DOHH2 (cell line): Measurements from ENCODE around the gene CTDP1.
A peak's percentile ranks its signal among the peaks of the same experiment; 100 is the strongest.

Experiments used
- H3F3A ChIP-seq: fragments of 200-600 bp; sonication (generic), shearing (Covaris generic); 2 replicates; pipeline ENCODE4 v1.6.0; 2016; ENCODE audit warnings: antibody characterized with exemption, mild to moderate bottlenecking; ENCODE audit not compliant: control insufficient read depth, insufficient read depth
- H3K27ac ChIP-seq: fragments of 200-600 bp; sonication (generic); 2 replicates; pipeline ENCODE4 v1.5.1; 2014; ENCODE audit warnings: low read depth, mild to moderate bottlenecking, low read length, moderate library complexity
- H3K27me3 ChIP-seq: fragments of 200-600 bp; sonication (generic); 2 replicates; pipeline ENCODE4 v1.6.1; 2014; ENCODE audit warnings: mild to moderate bottlenecking, low read length, mixed read lengths; ENCODE audit not compliant: control insufficient read depth
- H3K36me3 ChIP-seq: fragments of 200-600 bp; sonication (generic); 2 replicates; pipeline ENCODE4 v1.6.1; 2014; ENCODE audit warnings: mild to moderate bottlenecking, low read length, moderate library complexity, mixed read lengths; ENCODE audit not compliant: control insufficient read depth
- H3K4me1 ChIP-seq: fragments of 200-600 bp; sonication (generic); 2 replicates; pipeline ENCODE4 v1.6.1; 2014; ENCODE audit warnings: mild to moderate bottlenecking, low read length, mixed read lengths; ENCODE audit not compliant: control insufficient read depth
- H3K4me2 ChIP-seq: fragments of 200-600 bp; sonication (generic); 2 replicates; pipeline ENCODE4 v1.6.0; 2014; ENCODE audit warnings: mild to moderate bottlenecking, low read length, moderate library complexity
- H3K4me3 ChIP-seq: fragments of 200-600 bp; sonication (generic); 2 replicates; pipeline ENCODE4 v1.5.1; 2014; ENCODE audit warnings: mild to moderate bottlenecking, low read length, mixed read lengths
- H3K79me2 ChIP-seq: fragments of 200-600 bp; sonication (generic); 2 replicates; pipeline ENCODE4 v1.6.1; 2014; ENCODE audit warnings: mild to moderate bottlenecking, low read length, mixed read lengths; ENCODE audit not compliant: control insufficient read depth
- H3K9me2 ChIP-seq: fragments of 200-600 bp; sonication (generic); replicated peaks from 2 replicates; pipeline ENCODE4 v1.6.1; 2014; ENCODE audit warnings: mild to moderate bottlenecking, low read length, mixed read lengths; ENCODE audit not compliant: control insufficient read depth
- H3K9me3 ChIP-seq: fragments of 200-600 bp; sonication (generic); 2 replicates; pipeline ENCODE4 v1.6.1; 2014; ENCODE audit warnings: antibody characterized with exemption, low read length, mixed read lengths; ENCODE audit not compliant: control insufficient read depth, insufficient read depth
- H4K20me1 ChIP-seq: fragments of 200-600 bp; sonication (generic); 2 replicates; pipeline ENCODE4 v1.6.0; 2014; ENCODE audit warnings: low read depth, mild to moderate bottlenecking, antibody characterized with exemption, low read length, moderate library complexity; ENCODE audit not compliant: control insufficient read depth, insufficient read depth
- CTCF ChIP-seq: fragments of 200-600 bp; sonication (generic); IDR thresholded peaks from one replicate; pipeline ENCODE4 v1.5.1; 2014; ENCODE audit warnings: antibody characterized with exemption, mild to moderate bottlenecking, low read depth, low read length; ENCODE audit not compliant: poor library complexity, severe bottlenecking
- EZH2phosphoT487 ChIP-seq: fragments of 200-600 bp; sonication (generic); IDR thresholded peaks from 2 replicates; pipeline ENCODE4 v1.6.1; 2017; ENCODE audit warnings: borderline replicate concordance, mild to moderate bottlenecking, antibody characterized with exemption, low read length, moderate library complexity, mixed read lengths

The CTDP1 gene

GRCh38 chr18:79643054-79643984, 36.3 kb upstream of the CTDP1 start:
- no peak overlapping the region for H3K4me2 ChIP-seq
- no peak for TF ChIP-seq EZH2phosphoT487
- no peak overlapping the region for H3K27ac ChIP-seq

GRCh38 chr18:79644006-79644665, 35.5 kb upstream of the CTDP1 start:
- H3K79me2 ChIP-seq = no peaks in the 10 kb centered on the region
- H3K27ac ChIP-seq = no peak overlapping the region
- H3K27me3 ChIP-seq = peaks cover 19% of the 10 kb centered on the region
- H3K9me3 ChIP-seq = no peaks in the 10 kb centered on the region
- TF ChIP-seq EZH2phosphoT487 (no peak), CTCF (peak; percentile 90)
- no peaks in the 10 kb centered on the region for H3F3A ChIP-seq
- H3K4me1 ChIP-seq = peaks cover 11% of the 10 kb centered on the region
- H3K4me2 ChIP-seq = no peak overlapping the region
- no peak overlapping the region for H3K4me3 ChIP-seq
- H3K9me2 ChIP-seq = no peaks in the 10 kb centered on the region
- no peaks in the 10 kb centered on the region for H3K36me3 ChIP-seq
- H4K20me1 ChIP-seq = no peaks in the 10 kb centered on the region

More at GRCh38 chr18:79643054-79643984, 36.3 kb upstream of the CTDP1 start:
- H3K4me3 ChIP-seq = no peak overlapping the region
- H3F3A ChIP-seq = no peaks in the 10 kb centered on the region
- H3K9me3 ChIP-seq = no peaks in the 10 kb centered on the region
- H3K27me3 ChIP-seq = peaks cover 19% of the 10 kb centered on the region
- H3K79me2 ChIP-seq = no peaks in the 10 kb centered on the region
- H4K20me1 ChIP-seq = no peaks in the 10 kb centered on the region
- no peaks in the 10 kb centered on the region for H3K36me3 ChIP-seq
- no peaks in the 10 kb centered on the region for H3K9me2 ChIP-seq
- H3K4me1 ChIP-seq = peaks cover 11% of the 10 kb centered on the region

GRCh38 chr18:79644666-79645057, 34.9 kb upstream of the CTDP1 start:
- Histone ChIP-seq H3F3A (no peaks in the 10 kb centered on the region), H3K9me3 (no peaks in the 10 kb centered on the region), H3K4me1 (peaks cover 11% of the 10 kb centered on the region), H3K27ac (no peak overlapping the region), H3K79me2 (no peaks in the 10 kb centered on the region), H3K9me2 (no peaks in the 10 kb centered on the region), H3K4me2 (no peak overlapping the region), H3K36me3 (no peaks in the 10 kb centered on the region), H3K4me3 (no peak overlapping the region), H4K20me1 (no peaks in the 10 kb centered on the region), H3K27me3 (peaks cover 19% of the 10 kb centered on the region)
- no peak for TF ChIP-seq CTCF
- TF ChIP-seq EZH2phosphoT487 = no peak
